ENCODE results near the gene LCOR.
"Not testable (repeated sequence)": the region's sequence is repeated elsewhere in the genome, so short reads cannot be mapped to it uniquely, and the experiment has no call there.

LCOR gene

GRCh38 chr10:96930469-96930868, 98.4 kb downstream of the LCOR start:
- Mint-ChIP-seq H3K9me3 (peaks cover 34% of the 10 kb centered on the region), H3K27ac (no peak overlapping the region), H3K4me1 (no peaks in the 10 kb centered on the region), H3K36me3 (ENCODE audit: low read depth) (peaks cover 63% of the 10 kb centered on the region), H3K27me3 (ENCODE audit: low read depth, poor library complexity) (no peaks in the 10 kb centered on the region), H3K4me3 (no peak overlapping the region)
- TF ChIP-seq CTCF (IDR thresholded peaks at IDR 0.05): no peak
- no peak for DNase-seq

- no peak for DNase-seq
- Mint-ChIP-seq H3K27me3 (ENCODE audit: low read depth, poor library complexity) (no peaks in the 10 kb centered on the region), H3K4me3 (no peak overlapping the region), H3K4me1 (no peaks in the 10 kb centered on the region), H3K9me3 (peaks cover 36% of the 10 kb centered on the region), H3K36me3 (ENCODE audit: low read depth) (peaks cover 65% of the 10 kb centered on the region), H3K27ac (no peak overlapping the region)
- no peak for TF ChIP-seq CTCF (IDR thresholded peaks at IDR 0.05)
Observed at GRCh38 chr10:96935148-96935547, 103.0 kb downstream of the LCOR start.

- H3K36me3 Mint-ChIP-seq (ENCODE audit: low read depth): peaks cover 66% of the 10 kb centered on the region
- no peak overlapping the region for H3K4me3 Mint-ChIP-seq
- H3K27ac Mint-ChIP-seq: no peak overlapping the region
- no peak for DNase-seq
- no peak for TF ChIP-seq CTCF (IDR thresholded peaks at IDR 0.05)
- no peaks in the 10 kb centered on the region for H3K27me3 Mint-ChIP-seq (ENCODE audit: low read depth, poor library complexity)
- peaks cover 36% of the 10 kb centered on the region for H3K9me3 Mint-ChIP-seq
- no peaks in the 10 kb centered on the region for H3K4me1 Mint-ChIP-seq
Observed at GRCh38 chr10:96935810-96936209, 103.7 kb downstream of the LCOR start.

- Mint-ChIP-seq H3K9me3 (peaks cover 31% of the 10 kb centered on the region), H3K36me3 (ENCODE audit: low read depth) (peaks cover 48% of the 10 kb centered on the region)
- H3K4me1 Mint-ChIP-seq; H3K27ac Mint-ChIP-seq; H3K4me3 Mint-ChIP-seq; DNase-seq; H3K27me3 Mint-ChIP-seq (ENCODE audit: low read depth, poor library complexity): not testable (repeated sequence)
Observed at GRCh38 chr10:96943161-96943560, 111.1 kb downstream of the LCOR start.

- TF ChIP-seq CTCF (IDR thresholded peaks at IDR 0.05): no peak
- H3K4me1 Mint-ChIP-seq: no peaks in the 10 kb centered on the region
- DNase-seq: no peak
- H3K9me3 Mint-ChIP-seq: peaks cover 13% of the 10 kb centered on the region
- peaks cover 31% of the 10 kb centered on the region for H3K36me3 Mint-ChIP-seq (ENCODE audit: low read depth)
- no peak overlapping the region for H3K4me3 Mint-ChIP-seq
- H3K27ac Mint-ChIP-seq: peak overlapping the region; percentile 23
- no peaks in the 10 kb centered on the region for H3K27me3 Mint-ChIP-seq (ENCODE audit: low read depth, poor library complexity)
Observed at GRCh38 chr10:96947036-96947435, 114.9 kb downstream of the LCOR start.

GRCh38 chr10:96949039-96949683, 117.1 kb downstream of the LCOR start:
- H3K27me3 Mint-ChIP-seq (ENCODE audit: low read depth, poor library complexity): no peaks in the 10 kb centered on the region
- H3K4me1 Mint-ChIP-seq: no peaks in the 10 kb centered on the region
- peak overlapping the region; percentile 40 for H3K27ac Mint-ChIP-seq
- no peak for TF ChIP-seq CTCF (IDR thresholded peaks at IDR 0.05)
- peaks cover 23% of the 10 kb centered on the region for H3K36me3 Mint-ChIP-seq (ENCODE audit: low read depth)
- DNase-seq: no peak
- no peaks in the 10 kb centered on the region for H3K9me3 Mint-ChIP-seq
- H3K4me3 Mint-ChIP-seq: no peak overlapping the region
